ENCODE measurements around the gene DTNB.
"Not testable (repeated sequence)": the region's sequence is repeated elsewhere in the genome, so short reads cannot be mapped to it uniquely, and the experiment has no call there.

Gene DTNB

GRCh38 chr2:25673300-25674076 is at the start of gene DTNB:
Gene DTNB (minus strand): TSS chr2:25673577. CDS start chr2:25652660, 20,917 bp downstream.
- peak; percentile 54 to 80 for DNase-seq

- no peak for DNase-seq
These were observed 48.8 kb upstream of the DTNB start for GRCh38 chr2:25722224-25722623.

- DNase-seq: no peak
These were observed 47.2 kb upstream of the DTNB start for GRCh38 chr2:25720575-25720974.

DNA sequence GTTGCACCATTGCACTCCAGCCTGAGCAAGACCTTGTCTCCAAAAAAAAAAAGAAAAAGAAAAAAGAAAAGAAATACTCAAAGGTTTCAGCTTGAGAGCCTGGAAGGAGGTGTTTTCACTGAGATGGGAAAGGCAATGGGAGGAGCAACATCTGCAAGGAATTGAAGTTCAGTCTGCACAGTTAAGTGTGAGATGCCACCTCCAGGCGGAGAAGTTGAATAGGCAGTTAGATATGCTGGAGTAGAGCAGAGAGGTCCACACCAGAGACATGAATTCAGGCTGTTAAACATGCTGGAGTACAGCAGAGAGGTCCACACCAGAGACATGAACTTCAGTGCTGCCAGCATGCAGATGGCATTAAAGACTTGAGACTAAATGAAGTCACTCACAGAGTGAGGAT is 41.4 kb upstream of the DTNB start:
- no peak for DNase-seq

GRCh38 chr2:25712455-25712854 is 39.1 kb upstream of the DTNB start:
- DNase-seq: no peak

DNA sequence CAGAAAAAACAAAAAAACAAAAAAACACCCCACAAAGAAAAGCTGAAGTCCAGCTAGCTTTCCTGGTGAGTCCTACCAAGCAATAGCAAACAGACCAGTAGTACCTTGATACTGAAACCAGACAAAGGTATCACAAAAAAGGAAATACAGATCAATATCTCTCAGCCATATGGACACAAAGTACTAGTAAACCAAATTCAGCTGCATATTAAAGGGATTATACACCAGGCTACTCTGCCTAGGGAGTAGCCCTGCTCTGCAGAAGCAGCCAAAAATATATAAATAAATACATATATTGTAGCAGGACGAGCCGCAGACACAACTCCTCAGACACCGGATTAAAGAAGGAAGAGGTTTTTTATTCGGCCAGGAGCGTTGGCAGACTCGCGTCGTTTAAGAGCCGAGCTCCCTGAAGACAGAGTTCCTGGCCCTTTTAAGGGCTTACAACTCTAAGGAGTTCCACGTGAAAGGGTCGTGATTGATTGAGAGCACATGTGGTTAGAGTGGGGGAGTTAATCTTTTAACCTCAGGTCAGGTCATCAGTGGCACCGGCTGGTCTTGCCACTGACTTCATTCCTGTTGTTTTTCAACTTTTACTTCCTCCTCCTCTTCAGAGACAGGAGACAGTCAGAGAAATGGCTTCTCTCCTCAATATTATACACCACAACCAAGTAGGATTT is 38.4 kb upstream of the DTNB start:
- DNase-seq: no peak

DNA sequence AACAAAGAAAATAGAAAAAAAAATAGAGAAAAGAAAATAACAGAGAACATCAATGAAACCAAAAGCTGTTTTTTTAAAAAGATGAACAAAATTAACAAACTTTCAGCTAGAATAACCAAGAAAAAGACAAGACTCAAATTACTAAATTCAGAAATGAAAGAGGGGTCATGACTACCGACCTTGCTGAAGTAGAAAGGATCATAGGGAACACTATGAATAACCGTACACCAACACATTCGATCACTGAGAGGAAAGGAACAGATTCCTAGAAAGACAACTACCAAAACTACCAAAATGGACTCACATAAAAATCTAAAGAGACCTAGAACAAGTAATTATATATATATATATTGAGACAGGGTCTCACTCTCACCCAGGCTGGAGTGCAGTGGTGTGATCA is 37.4 kb upstream of the DTNB start:
- no peak for DNase-seq

DNA sequence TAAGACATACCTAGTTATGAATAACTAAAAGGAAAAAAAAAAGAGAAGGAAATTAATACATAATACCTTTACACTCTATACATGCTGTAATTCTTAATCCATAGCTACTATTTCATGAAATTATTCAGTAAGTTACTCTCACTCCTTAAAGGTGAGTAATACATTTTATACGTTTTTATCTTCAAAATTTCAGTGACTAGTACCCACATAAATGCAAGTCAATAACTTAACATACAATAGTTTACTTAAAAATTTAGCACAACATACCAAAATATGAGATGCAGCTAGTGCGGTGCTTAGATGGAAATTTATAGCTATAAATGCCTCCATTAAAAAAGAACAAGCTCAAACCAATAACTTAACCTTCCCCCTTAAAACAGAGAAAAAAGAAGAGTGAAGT is 36.0 kb upstream of the DTNB start:
- DNase-seq: no peak

DNA sequence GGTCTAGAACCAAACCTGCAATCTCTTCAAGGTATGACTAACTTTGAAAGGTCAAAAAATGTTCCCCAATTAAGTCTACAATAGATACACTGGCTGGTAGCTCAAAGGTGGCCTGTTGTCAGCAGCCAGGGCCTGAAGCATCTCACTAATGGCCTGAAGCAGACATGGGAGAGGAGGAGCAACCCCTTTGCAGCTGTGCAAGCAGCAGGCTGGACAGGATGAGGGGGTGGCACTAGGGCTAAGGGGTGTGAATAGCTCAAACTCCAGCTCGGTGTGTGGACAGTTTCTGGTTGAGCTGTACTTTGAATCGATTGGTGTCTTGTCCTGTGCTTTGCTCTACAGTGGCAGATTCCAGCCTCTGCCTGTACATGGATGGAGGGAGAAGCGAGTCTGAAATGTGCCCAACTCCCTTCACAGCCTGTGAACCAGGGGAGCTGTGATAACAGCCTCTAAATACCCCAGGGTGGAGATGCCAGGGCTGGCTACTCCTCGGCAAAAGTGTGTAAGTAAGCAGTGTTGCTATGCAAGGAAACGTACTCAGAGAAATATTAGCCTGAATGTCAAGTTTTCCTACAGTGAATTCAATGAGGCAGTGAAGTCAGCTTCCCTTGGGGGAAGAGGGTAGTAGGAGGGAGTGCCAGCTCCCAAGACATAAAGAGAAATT is 34.7 kb upstream of the DTNB start:
- DNase-seq: peak; percentile 31 to 56

DNA sequence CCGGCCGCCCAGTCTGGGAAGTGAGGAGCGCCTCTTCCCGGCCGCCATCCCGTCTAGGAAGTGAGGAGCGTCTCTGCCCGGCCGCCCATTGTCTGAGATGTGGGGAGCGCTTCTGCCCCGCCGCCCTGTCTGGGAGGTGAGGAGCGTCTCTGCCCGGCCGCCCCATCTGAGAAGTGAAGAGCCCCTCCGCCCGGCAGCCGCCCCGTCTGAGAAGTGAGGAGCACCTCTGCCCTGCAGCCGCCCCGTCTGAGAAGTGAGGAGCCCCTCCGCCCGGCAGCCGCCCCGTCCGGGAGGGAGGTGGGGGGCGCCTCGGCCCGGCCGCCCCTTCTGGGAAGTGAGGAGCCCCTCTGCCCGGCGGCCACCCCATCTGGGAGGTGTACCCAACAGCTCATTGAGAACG is 32.2 kb upstream of the DTNB start:
- not testable (repeated sequence) for DNase-seq

DNA sequence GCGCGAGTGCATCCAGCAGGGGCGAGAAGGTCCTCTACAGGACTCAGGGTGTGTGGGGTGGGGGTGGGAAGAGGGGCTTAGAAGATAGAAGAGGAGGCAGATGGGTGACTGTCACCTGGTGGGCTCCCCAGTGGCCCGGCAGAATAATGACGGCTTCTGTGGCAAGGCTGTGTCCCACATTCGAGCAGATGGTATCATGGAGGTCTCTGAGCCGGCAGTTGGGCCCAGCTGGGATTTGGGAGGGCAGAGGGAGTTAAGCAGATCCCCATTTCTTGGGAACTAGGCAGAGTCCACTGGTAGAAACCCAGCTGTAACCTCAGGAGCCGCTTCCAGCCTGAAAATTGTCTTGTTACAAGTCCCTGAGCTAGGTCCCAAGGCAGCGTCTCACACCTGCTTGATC is 28.4 kb upstream of the DTNB start:
- no peak for DNase-seq

- DNase-seq: peak; percentile 43 to 53
These were observed 26.9 kb upstream of the DTNB start for GRCh38 chr2:25700221-25700660.

GRCh38 chr2:25699216-25699615 is 25.8 kb upstream of the DTNB start:
- no peak for DNase-seq

DNA sequence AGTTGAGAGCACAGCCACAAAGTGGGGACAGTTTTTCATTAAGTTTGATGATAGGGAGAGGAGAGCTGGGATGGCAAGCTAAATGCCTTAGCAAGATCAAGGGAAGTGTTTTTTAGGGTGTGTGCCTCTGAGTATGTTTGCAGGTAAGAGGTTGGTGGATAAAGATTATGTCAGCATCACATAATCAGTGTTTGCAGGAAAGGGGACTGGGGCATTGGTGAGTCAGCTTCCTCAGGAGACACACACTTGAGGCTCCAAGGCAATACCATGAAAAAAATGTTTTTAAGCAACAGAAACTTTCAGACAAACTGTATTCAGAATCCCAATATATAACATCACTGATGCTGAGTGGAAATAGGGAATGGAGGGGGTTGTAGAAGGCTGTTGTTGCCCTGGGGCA is 25.4 kb upstream of the DTNB start:
- no peak for DNase-seq

GRCh38 chr2:25697559-25698341 is 24.4 kb upstream of the DTNB start:
- DNase-seq: peak in 1 of 2 experiments; percentile 15

DNA sequence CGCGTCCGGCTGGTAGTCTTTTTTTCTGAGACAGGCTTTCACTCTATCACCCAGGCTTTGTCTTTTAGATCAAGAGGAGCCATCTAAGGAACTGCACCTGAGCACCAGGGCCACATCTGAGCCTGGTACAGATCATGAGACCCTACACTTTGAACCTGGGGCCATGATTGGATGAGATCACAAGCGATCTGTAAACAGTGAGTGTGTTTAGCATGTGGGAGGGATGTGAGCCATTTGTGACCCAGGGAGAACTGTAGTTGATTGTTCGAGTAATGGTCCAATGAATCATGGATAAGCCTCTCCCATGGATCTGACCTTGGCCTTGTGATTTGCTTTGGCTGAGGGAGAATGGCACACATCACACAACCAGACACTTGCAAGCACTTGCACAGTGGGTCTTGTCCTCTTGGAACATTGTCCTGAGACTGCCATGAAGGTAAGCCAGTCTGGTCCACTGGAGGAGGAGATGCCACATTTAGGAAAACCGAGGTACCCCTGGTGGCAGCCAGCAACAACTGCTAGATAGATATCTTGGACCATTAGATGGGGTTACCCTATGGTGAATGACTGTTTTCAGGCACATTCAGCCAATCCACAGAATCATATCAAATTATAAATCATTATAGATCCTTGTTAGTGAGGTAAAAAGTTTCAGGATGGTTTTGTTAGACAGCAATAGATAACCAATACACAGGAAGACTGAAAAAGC is 19.5 kb upstream of the DTNB start:
- DNase-seq: no peak

DNA sequence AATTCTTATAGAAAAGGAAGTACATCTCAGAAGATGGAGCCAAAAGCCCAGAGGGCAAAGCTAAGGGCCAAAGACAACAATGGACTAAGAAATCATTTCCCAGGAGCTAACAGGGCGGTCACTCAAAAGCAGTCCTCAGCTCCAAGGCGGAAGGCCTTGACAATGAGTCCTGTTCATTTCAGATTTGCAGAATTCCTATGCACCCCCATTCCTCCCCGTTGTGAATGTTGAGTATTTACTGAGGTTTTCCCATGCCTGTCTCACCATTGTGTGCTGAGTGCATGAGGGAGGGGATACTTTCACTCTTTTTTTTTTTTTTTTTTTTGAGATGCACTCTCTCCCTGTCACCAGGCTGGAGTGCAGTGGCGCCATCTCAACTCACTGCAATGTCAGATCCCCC is 18.8 kb upstream of the DTNB start:
- DNase-seq: no peak

GRCh38 chr2:25690058-25690457 is 16.7 kb upstream of the DTNB start:
- DNase-seq: no peak

DNA sequence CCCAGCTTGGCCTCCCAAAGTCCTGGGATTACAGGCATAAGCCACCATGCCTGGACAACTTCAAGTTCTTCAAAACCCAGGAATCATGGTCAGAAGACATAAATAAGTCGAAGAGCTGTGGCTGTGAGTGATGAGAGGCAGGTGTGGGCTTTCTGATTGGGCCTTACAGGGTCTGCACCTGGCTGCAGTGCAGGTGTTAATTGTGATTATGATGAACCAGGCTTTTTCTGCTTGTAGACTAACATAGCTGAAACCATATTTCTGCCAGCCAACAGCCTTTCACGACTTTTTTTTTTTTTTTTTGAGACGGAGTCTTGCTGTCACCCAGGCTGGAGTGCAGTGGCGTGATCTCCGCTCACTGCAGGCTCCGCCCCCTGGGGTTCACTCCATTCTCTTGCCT is 14.9 kb upstream of the DTNB start:
- no peak for DNase-seq

DNA sequence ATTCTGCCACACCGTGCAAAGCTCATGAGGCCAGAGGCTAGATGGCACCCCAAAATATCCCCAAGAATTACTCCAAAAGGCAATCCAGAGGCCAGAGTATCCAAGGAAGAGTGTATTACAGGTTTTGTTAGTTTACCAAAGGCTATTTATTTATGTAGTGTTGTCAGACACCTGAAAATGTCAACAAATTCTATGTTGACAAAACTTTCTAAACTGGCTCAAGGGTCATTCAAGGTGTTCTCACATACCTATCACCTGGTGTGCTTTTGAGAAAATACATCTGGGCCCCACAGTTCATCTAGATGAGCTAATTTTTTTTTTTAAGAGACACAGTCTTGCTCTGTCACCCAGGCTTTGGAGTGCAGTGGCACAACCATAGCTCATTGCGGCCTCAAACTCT is 12.4 kb upstream of the DTNB start:
- no peak for DNase-seq

GRCh38 chr2:25684577-25685473 is 11.4 kb upstream of the DTNB start:
- DNase-seq: no peak
